Stimulated activated CD4-positive, alpha-beta T cell treated with anti-CD3 and anti-CD28 coated beads, Interleukin-1b, Interleukin-23, amount 100 ng/mL, for 1 hour (primary cell): Measurements from ENCODE around the gene ZFP64.
"Not testable (repeated sequence)": the region's sequence is repeated elsewhere in the genome, so short reads cannot be mapped to it uniquely, and the experiment has no call there.

Experiments used
- DNase-seq, 2 donors: peaks; one replicate each; pipeline ENCODE4 v3.0.0-alpha.2; 2020; ENCODE audit warnings: low read depth in 2 of 2

Gene ZFP64

DNA sequence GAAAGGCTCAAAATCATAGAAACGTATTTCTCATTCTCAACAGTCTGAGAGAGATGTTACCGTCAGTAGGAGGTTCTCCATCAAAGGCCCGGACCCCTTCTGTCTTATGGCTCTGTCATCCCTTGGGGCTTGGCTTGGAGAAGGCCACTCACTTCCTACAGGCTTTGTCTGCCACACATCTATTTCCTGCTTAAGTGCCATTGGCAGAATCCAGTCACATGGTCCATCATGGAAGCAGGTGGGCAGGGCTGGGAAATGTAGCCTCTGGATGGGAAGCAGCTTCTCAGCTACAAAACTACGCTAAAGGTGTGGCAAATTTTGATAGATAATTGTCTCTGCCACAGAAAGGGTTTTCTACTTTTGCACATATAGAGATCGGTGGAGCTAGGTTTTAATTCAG is 12.6 kb upstream of the ZFP64 start:
- DNase-seq: no peak

DNA sequence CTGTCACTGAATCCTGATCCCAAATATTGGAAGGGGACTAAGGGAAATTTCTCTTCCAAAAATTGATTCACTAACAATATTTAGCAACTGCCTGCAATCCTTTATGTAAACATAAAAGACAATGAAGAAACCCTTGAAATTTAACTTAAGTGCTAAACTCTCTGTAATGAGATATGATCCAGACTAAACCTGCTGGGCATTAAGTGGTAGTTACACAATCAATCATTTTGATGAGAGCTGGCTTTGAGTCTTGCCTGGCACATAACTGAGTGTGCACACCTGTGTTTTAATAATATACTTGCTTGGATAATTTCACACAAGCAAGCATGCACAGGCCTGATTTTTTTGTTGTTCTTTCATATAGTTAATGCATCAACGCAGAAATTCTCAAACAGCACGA is 9.8 kb upstream of the ZFP64 start:
- no peak for DNase-seq

DNA sequence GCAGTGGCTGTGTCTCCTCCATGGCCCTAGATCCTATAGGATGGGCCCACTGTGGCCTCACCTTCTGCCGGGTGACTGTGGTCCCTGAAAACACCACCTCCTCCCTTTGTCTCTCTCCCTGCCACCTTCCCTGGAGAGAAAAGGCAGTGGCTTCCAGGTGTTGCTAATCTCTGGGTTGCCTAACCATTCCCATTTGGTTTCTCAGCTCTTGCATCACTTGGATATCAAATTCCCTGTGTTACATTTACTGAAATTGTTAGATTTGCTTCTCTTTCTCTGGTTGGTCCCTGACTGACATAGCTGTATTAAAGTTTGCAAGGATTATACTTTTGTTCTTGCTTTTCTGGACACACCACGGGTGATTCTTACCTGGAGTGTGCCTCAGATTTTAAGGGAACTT is 9.3 kb upstream of the ZFP64 start:
- no peak for DNase-seq

DNA sequence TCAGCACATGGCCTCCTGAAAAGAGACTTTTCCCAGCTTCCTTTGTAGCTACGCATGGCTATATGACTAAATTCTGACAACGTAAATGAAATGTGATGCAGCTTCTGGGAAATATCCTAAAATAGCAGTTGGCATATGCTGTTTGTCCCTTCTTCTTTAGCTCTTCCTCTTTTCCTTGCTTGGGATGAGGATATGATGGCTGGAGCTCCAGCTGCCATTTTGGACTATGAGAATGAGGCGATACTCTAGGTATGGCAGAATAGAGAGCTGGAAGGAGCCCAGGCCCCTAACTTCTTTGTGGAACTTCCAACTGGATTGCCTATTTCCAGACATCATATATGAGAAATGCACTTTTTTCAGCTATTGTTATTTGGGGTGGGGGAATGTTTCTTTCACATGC is 5.3 kb upstream of the ZFP64 start:
- no peak for DNase-seq

DNA sequence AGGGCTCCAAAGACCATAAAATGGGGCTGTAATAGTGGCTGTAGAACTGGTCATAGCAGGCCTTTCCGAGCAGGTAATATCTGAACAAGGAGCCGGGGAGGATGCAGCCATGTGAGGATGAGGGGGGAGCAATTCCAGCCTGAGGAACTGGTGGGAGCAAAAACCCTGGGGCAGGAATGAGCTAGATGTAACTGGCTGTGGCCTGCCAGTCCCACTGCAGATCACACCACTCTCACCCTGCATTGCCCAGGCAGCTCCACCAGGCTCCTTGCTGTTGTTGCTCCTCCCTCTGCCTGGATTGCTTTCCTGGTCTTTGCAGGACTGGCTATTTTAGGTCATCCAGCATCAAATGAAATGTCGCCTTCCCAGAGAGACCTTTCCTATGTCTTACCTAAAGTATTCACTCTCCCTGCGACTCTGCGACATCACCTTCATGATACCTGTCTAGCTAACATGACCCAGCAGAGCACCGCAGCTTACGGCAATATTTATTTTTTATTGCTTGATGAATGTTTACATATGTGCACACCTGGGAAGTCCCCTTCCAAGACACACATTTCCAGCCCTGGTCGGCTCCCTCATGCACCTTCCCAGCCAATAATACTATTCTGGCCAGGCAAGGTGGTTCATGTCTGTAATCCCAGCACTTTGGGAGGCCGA is 2.4 kb upstream of the ZFP64 start:
- DNase-seq: no peak

DNA sequence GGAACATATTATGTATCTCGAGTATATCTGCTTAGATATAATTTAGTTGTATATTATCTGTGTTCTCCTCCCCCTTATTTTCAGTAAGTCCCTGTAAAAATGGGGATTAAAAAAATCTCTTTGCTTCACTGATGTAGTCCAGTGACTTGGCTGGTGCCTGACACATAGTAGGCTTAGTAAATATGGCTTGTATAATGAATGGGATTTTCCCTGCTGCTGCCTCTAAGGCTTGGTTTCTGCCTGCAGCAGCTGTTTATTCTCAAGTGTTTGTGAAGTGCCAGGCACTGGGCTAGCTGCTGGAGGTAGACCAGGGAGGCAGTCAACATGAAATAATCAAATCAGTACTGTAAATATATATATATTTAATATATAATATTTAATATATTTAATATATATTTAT is 1.6 kb upstream of the ZFP64 start:
- no peak for DNase-seq

DNA sequence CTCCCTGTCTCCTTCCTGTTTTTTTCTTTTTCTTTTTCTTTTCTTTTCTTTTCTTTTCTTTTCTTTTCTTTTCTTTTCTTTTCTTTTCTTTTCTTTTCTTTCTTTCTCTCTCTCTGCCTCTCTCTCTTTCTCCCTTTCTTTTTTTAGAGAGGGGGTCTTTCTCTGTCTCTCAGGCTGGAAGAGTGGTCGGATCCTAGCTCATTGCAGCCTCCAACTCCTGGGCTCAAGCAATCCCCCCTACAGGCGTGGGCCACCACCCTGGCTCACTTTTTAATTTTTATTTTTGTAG is 1.1 kb upstream of the ZFP64 start:
- DNase-seq: not testable (repeated sequence)

DNA sequence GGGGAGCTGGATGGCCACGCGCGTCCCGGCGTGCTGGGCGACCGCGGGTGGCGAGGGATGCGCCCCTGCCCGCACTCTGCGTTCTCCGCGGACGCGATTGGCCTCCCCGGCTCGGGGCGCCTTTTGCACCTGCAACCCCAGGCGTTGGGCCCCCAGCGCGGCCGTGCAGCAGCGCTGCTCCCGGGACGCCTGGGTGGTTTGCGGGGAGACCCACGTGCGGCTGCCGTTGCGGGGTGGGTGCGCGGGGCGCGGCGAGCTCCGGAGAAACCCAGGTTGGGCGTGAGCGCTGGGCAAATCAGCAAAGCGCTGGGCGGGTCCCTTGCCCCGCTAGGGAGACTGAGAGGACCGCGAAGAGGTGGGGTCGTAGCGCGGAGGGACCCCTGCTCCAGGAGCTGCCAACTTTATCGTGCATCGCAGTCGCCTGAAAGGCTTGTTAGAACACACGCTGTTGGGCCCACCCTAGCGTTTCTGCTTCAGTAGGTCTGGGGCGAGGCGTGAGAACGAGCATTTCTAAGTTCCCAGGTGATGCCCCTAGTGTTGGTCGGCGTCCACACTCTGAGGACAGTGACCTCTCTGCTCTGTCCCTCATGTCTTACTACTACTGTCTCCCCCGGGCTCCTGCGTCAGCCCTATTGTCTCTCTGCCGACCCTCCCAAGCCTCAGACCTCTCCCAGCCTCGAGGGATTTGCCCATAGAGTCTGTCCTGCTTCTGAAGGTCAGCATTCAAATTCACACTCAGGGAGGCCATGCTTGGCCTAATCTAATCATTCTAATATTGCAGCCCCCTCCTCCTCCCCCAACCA is 538 bp upstream of the ZFP64 start:
- DNase-seq: peak in 1 of 2 donors; percentile 30

DNA sequence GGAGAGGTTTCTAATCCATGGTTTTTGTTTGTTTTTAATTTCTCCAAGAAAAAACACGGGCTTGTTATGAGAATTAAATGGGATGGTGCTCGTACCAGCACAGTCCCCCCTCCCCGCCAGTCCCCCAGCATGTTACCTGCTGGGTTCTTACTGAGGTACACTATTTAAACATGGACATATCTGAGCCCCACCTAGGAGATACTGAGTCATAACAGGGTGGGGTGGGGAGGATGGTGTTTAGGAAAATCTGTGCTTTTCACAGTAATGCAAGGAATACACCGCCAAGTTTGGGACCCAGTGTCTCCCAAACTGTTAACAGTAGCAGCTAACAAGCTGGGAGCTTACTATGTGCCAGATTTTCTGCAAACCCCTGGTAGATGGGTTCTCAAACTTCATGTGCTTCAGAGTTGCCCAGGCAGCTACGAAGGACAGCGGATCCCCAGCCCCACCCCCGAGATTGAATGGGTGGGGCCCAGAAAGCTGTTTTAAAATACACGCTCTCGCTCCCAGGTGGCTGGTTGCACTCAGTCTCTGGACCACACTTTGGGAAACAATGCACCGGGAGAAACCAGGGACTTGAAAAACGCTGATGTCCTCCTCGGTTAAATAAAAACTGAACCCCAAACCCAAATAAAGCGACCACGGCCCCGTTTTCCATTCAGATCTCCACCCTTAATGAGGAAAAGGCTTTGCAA is 995 bp downstream of the ZFP64 start:
- DNase-seq: peak in 1 of 2 donors; percentile 21

DNA sequence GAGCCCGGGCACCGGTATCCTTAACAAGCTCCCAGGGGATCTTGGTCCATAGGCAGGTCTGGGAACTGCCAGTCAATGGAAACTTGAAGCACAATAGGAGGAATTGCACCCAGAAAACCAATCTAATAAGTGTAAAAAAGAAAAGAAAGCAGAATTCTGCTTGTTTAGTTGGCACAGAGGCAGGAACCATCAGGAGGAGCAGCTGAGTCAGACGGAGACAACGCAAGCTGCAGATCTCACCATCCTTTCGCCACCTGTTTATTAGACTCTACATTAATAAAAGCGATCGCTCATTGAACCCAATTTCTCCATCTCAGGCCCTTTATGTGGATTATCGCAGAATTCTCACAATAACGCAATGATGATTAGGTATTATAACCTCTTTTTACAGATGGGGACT is 9.8 kb downstream of the ZFP64 start:
- DNase-seq: no peak

DNA sequence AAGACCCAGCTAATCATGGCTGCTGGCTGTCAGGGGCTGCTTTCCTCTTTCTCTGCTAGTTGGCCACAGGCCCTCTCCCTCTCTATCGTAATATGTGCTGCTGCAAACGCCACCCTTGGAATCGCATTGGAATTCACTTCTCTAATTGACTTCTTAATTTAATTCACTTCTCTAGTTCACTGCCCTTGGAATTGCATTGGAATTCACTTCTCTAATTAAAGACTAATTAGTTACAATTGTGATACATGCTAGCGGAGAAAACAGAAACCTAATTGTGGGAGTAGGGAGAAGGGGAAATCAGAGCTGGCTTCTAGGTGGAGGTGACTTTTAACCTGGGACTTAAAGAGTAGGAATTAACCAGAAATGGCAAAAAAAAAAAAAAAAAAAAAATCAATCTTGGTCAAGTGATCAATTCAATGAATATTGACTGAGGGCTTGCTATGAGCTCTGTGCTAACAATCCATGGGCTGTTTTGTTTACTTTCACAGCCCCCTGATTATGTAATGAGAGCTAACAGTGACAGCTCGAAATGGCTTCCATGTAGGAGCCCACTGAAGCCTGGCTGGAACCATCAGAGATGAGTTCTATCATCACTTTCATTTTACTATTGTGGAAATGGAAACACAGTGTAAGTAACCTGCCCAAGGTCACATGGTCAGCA is 11.3 kb downstream of the ZFP64 start:
- no peak for DNase-seq

DNA sequence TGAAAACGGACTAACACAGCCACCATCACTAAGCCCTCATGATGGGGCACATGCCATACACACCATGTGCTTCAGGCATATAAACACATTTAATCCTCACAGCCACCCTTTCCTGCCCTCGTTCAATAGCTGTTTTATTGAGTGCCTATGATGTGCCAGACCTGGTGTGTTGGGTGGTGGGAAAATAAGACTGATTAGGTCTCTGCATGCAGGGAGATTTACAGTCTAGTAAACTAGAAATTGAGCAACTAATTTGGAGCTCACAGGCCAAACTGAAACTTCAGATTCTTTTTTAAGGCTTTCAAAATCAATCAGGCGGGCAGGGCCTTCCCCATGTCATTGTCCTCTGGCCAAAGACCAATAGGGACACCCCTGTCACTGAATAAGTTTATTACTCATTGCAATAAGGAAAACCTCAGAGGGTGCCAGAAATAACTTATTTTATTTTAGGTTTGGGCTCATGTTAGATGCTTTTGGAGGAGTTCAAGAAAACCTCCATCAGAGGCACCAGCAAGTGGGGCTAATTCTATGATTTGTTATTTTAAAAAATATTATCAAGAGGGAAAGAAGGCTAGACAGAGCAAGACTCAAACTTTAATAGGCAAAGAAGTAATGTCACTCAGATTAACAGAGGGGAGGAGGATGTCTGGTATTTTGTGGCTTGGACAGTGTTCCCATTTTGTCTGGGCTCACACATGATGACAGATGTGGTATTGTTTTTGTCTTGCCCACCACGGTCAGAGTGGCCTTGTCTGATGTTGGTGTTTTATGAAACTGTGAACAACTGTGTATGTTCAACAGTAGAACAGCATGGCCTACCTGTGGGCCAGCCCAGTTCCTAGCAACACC is 12.0 kb downstream of the ZFP64 start:
- no peak for DNase-seq

DNA sequence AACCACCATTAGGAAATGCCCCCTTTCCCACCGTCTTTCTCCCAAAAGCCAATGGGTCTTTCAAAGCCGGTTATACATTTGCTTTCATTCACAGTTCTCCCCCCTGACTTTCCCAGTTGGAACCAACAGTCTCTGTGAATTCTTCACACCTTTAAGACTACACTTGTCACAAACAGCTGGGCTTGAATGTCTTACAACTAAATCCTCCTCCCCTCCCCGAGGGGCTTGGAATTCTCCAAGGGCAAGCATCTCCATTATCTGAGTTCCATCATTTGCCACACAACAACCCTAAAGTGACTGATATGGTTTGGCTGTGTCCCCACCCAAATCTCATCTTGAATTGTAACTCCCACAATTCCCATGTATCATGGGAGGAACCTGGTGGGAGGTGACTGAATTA is 12.9 kb downstream of the ZFP64 start:
- DNase-seq: no peak

DNA sequence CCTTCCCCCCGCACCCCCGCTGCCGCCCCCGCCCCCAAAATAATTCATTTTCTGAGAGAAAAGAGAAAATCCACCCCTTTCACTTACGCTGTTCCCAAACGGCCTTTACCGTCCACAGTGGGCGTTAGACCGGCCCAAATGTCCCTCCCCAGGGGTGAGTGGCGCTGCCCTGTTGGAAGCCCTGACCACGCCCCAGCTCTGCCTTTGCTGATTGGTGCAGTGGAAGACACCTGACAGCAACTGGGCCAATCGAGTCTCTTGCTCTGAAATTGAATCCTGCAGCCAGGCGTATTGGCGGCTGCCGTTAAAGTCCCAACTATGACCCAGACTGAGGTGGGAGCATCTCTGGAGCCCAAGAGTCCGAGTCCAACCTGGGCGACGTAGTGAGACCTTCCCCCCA is 15.7 kb downstream of the ZFP64 start:
- DNase-seq: no peak

DNA sequence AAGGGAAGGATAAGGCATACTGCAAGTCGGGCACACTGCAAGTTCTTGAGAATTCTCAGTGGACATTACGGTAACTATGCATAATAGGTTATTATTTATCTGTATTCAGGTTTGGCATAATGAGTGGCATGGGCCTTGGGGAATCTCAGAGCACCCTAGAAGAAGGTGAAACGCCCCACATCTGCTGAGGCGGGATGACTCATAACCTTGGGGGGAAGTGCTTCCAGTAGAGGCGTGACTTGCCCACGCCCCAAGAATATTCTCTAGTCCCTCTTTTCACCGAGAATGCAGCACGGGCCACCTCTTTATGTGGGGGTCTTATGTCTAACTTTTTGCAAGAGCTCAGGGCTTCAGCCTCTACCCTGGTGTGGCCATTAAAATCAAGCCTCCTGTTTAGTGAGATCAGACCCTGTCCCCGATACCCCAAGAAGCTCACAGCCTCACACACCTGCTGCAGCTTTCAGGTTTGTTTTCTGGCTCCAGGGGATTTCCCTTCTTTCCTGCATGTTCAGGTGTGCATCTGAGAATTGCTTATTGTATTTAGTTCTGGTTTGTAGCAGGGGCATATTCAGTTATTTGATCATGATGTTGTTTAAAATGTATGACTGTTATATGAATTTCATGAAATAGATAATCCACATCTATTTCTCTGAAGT is 19.1 kb downstream of the ZFP64 start:
- no peak for DNase-seq

DNA sequence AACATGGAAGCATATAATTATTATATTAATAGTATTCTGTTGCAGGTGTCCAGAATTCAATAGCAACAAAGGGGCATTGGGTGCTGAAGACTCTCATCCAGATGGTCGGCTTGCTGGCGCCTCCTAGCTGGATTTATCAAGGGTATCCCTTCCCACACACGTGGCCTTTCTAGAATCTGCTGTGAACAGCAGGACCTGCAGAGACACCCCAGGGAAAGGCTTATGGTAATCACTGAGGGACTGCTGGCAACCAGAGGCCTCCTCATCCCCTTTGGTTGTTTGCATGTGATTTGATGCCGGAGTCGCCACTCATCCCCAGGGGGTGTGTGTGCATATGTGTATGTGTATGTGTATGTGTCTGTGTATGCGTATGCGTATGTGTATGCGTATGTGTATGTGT is 20.6 kb downstream of the ZFP64 start:
- DNase-seq: no peak

DNA sequence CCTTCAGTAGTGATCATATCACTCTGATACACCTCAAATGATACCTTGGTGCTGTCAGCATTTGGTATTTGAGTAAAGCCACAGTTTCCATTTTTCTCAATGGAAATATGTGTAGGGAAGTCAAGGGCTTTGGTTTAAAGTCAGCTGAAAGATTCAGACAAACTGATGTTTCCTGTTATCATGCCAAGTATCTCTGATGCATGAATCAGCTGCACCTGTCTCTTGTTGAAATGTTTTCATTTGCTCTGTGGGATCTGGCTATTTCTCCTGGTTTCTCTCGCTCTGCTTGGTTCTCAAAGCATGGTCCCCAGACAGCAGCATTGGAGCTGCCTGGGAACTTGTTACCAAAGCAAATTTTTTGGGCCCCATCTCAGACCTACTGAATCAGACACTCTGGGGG is 23.5 kb downstream of the ZFP64 start:
- no peak for DNase-seq

DNA sequence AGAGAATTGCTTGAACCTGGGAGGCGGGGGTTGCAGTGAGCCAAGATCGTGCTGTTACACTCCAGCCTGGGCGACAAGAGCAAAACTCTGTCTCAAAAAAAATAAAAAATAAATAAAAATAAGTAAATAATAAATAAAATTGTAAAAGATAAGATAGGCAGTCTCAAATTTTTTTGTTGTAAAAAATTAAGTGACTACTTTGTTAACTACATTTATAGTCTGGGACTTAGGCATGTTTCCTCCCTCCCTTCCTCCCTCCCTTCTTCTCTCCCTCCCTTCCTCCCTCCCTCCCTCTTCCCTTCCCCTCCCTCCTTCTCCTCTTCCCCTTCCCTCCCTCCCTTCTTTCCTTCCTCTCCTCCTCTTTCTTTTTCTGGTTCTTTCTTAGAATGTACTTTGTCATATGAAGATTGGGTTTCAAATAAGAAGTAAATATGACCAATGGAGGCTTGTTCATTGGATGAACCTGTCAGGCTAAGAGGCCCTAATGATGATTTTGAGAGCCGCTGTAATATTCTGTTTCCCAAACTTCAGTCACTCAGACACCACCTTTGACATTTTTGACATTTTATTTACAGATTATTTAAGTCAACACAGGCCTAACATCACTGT is 24.2 kb downstream of the ZFP64 start:
- no peak for DNase-seq

DNA sequence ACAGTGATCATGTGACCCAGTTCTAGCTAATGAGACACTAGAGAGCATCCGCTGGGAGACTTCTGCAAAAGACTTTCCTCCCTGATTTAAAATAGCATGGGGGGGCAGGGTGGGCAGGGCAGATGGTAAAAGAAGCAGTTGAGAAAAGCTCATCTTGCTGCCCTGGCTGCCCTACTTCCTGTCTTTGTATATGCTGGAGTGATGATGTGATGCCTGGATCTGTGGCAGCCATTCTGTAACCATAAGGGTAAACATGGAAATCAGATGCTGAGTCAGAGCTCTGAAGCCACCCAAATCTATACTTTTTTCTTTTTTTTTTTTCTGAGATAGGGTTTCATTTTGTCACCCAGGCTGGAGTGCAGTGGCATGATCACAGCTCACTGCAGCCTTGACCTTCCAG is 25.4 kb downstream of the ZFP64 start:
- DNase-seq: no peak

DNA sequence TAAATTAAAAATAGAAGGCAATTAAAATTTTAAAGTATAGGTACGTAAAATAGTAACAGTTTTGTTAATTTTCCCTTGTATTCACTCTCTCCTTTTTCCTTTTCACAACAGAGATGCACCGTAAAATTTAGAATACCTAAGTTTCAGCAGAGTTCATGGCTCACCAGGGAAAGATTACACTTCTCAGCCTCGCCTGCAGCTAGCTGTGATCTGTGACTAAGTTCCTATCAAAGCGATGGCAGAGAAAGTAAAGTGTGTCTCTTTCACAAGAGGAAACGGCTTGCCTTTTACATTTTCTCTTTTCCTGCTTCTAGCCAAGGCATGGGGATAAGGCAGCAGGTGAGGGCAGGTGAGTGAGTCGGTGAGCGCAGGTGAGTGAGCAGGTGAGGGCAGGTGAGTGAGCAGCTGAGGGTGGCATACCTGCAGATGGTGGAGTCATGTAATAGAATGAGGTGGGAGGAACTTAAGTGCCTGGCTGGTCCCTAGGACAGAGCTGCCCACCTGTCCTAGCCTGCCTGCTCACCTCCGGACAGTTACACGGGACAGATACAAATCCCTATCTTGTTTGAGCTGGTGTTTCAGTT is 30.9 kb downstream of the ZFP64 start:
- DNase-seq: no peak
